ENCODE results near the gene ZNF844.
"Not testable (repeated sequence)": the region's sequence is repeated elsewhere in the genome, so short reads cannot be mapped to it uniquely, and the experiment has no call there.

ZNF844 gene

DNA sequence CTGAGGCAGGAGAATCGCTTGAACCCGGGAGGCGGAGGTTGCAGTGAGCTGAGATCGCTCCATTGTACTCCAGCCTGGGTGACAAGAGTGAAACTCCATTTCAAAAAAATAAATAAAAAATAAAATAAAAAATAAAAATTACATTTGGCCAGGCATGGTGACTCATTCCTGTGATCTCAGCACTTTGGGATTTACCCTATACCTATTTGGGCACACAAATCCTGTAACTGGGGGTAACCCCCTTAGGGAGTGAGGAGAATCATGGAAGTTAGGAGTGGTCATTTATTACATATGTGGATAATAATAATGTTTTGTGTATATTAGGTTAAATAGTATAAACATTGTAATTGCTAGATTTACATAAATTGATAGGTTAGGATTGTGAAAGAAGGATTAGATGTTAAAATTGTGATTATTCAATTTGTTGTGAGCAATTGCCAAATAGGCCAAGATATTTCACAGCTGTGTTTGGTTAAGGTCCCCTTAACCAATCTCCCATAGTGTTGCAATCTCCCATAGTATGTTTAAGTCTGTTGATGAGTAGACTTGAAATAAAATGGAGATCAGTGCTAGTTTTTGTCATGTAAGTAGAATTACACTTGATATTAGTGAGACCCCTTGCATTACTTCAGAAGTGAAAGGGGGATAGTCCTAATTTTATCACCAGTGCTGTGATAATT, 30.7 kb downstream of the ZNF844 start:
- Histone ChIP-seq H3K27ac (no peak overlapping the region), H3K4me3 (ENCODE audit: low read depth, low read length) (no peak overlapping the region), H3K27me3 (replicated peaks) (no peaks in the 10 kb centered on the region), H3K36me3 (replicated peaks) (no peaks in the 10 kb centered on the region)
- no peak for DNase-seq
- in situ Hi-C loops (cut with HindIII; ENCODE audit: low pct_ligation_motif_present, low sequenced_read_pairs) = no loop called here
- TF ChIP-seq, protein P1, sequence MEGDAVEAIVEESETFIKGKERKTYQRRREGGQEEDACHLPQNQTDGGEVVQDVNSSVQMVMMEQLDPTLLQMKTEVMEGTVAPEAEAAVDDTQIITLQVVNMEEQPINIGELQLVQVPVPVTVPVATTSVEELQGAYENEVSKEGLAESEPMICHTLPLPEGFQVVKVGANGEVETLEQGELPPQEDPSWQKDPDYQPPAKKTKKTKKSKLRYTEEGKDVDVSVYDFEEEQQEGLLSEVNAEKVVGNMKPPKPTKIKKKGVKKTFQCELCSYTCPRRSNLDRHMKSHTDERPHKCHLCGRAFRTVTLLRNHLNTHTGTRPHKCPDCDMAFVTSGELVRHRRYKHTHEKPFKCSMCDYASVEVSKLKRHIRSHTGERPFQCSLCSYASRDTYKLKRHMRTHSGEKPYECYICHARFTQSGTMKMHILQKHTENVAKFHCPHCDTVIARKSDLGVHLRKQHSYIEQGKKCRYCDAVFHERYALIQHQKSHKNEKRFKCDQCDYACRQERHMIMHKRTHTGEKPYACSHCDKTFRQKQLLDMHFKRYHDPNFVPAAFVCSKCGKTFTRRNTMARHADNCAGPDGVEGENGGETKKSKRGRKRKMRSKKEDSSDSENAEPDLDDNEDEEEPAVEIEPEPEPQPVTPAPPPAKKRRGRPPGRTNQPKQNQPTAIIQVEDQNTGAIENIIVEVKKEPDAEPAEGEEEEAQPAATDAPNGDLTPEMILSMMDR (IDR thresholded peaks at IDR 0.05; ENCODE audit: low read depth, low read length, missing control alignments) = no peak

DNA sequence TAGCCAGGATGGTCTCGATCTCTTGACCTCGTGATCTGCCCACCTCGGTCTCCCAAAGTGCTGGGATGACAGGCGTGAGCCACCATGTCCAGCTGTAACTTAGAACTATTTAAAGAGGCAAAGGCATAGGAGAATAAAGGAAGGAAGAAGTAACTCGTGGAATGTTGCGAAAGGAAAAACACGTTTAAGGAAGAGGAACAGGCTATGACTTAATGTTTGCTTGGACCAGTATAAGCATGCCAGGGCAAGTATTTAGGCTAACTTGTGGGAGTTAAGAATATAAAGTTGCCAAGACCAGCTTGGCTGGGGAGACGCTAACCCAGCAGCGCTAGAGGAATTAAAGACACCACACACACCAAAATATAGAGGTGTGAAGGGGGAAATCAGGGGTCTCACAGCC, 33.5 kb downstream of the ZNF844 start:
- in situ Hi-C loops (cut with HindIII; ENCODE audit: low pct_ligation_motif_present, low sequenced_read_pairs) = no loop called here
- TF ChIP-seq, protein P1 (IDR thresholded peaks at IDR 0.05; ENCODE audit: low read depth, low read length, missing control alignments) = no peak

DNA sequence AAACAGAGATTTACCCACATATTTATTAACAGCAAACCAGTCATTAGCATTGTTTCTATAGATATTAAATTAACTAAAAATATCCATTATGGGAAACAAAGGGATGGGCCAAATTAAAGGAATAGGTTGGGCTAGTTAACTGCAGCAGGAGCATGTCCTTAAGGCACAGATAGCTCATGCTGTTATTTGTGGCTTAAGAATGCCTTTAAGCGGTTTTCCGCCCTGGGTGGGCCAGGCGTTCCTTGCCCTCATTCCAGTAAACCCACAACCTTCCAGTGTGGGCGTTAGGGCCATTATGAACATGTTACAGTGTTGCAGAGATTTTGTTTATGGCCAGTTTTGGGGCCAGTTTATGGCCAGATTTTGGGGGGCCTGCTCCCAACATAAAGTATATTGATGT, 39.4 kb downstream of the ZNF844 start:
- H3K27me3 ChIP-seq (replicated peaks); H3K4me3 ChIP-seq (ENCODE audit: low read depth, low read length); in situ Hi-C loops (cut with HindIII; ENCODE audit: low pct_ligation_motif_present, low sequenced_read_pairs); DNase-seq; H3K27ac ChIP-seq; H3K36me3 ChIP-seq (replicated peaks): not testable (repeated sequence)

More for the DNA sequence above, 33.5 kb downstream of the ZNF844 start:
- Histone ChIP-seq H3K27me3 (replicated peaks) (no peaks in the 10 kb centered on the region), H3K36me3 (replicated peaks) (no peaks in the 10 kb centered on the region), H3K27ac (no peak overlapping the region), H3K4me3 (ENCODE audit: low read depth, low read length) (no peak overlapping the region)
- no peak for DNase-seq

DNA sequence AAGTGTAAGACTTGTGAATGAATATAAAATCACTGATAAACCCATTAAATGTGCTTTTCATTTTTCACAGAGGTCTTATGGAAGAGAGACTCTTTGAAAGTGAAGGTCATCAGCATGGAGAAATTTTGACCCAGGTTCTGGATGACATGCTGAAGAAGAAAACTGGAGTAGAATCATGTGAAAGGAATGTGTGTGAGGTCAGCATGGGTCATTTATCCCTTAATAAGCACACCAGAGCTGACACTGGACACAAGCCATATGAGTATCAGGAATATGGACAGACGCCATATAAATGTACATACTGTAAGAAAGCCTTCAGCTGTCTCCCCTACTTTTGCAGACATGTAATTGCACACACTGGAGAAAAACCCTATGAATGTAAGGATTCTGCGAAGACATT, 46.6 kb downstream of the ZNF844 start:
- Histone ChIP-seq H3K36me3 (replicated peaks) (no peaks in the 10 kb centered on the region), H3K27ac (no peak overlapping the region), H3K27me3 (replicated peaks) (no peaks in the 10 kb centered on the region), H3K4me3 (ENCODE audit: low read depth, low read length) (no peak overlapping the region)
- no peak for DNase-seq
- TF ChIP-seq, protein P1 (IDR thresholded peaks at IDR 0.05; ENCODE audit: low read depth, low read length, missing control alignments) = no peak
- in situ Hi-C loops (cut with HindIII; ENCODE audit: low pct_ligation_motif_present, low sequenced_read_pairs) = no loop called here

DNA sequence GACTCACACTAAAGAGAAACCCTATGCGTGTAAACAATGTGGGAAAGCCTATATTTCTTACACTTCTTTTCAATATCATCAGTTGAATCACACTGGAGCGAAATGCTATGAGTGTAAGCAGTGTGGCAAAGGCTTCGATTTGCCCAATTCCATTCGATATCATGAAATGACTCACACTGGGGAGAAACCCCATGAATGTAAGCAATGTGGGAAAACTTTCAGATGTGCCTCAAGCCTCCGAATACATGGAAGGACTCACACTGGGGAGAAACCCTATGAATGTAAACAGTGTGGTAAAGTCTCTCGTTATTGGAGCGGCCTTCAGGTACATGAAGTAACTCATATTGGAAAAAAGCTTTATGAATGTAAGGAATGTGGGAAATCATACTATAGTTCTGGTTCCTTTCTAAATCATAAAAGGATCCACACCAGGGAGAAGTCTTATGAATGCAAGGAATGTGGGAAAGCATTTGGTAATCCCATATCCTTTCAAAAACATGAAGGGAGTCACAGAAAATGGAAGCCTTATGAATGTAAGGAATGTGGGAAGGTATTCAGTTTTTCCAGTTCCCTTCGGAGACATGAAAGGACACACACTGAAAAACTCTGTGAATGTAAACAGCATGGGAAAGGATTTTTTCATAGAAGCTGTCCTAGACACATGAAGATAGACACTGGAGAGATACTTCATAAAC, 47.6 kb downstream of the ZNF844 start:
- TF ChIP-seq, protein P1 (IDR thresholded peaks at IDR 0.05; ENCODE audit: low read depth, low read length, missing control alignments) = no peak
- Histone ChIP-seq H3K27ac (no peak overlapping the region), H3K36me3 (replicated peaks) (no peaks in the 10 kb centered on the region), H3K27me3 (replicated peaks) (no peaks in the 10 kb centered on the region), H3K4me3 (ENCODE audit: low read depth, low read length) (no peak overlapping the region)
- in situ Hi-C loops (cut with HindIII; ENCODE audit: low pct_ligation_motif_present, low sequenced_read_pairs) = no loop called here
- DNase-seq = no peak

DNA sequence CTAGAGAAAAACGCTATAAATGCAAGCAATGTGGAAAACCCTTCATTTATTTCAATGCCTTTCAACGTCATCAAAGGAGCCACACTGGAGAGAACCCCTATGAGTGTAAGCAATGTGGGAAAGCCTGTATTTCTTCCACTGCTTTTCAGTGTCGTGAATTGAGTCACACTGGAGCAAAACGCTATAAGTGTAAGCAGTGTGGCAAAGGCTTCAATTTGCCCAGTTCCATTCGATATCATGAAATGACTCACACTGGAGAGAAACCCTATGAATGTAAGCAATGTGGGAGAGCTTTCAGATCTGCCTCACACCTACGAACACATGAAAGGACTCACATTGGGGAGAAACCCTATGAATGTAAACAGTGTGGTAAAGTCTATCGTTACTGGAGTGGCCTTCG, 48.2 kb downstream of the ZNF844 start:
- Histone ChIP-seq H3K27me3 (replicated peaks) (no peaks in the 10 kb centered on the region), H3K27ac (no peak overlapping the region), H3K4me3 (ENCODE audit: low read depth, low read length) (no peak overlapping the region), H3K36me3 (replicated peaks) (no peaks in the 10 kb centered on the region)
- TF ChIP-seq, protein P1 (IDR thresholded peaks at IDR 0.05; ENCODE audit: low read depth, low read length, missing control alignments) = no peak
- DNase-seq = no peak
- in situ Hi-C loops (cut with HindIII; ENCODE audit: low pct_ligation_motif_present, low sequenced_read_pairs) = no loop called here
